Breast epithelium (tissue), 4 donors: ENCODE data around the gene TJP1. TPM values are rescaled to one million over a fixed set of nuclear protein-coding genes. Genes with fewer than 3 reads are reported as not detected.
"Not testable (repeated sequence)": the region's sequence is repeated elsewhere in the genome, so short reads cannot be mapped to it uniquely, and the experiment has no call there.

ENCODE experiments used
- DNase-seq, 2 donors: peaks; one replicate each; pipeline ENCODE4 v3.0.0-alpha.2; 2019; ENCODE audit warnings: low spot score in 2 of 2
- H3K27ac ChIP-seq, 2 donors: fragments of 200-600 bp; sonication (generic) in 1 of 2; one replicate each; pipeline ENCODE4 v1.5.1; 2016 to 2019; ENCODE audit warnings: mild to moderate bottlenecking in 1 of 2
- H3K27me3 ChIP-seq, 2 donors: fragments of 200-600 bp; sonication (generic) in 1 of 2; one replicate each; pipeline versions ENCODE4 v1.5.1 to v1.6.0; 2017 to 2019; ENCODE audit warnings: control low read depth in 1 of 2, mild to moderate bottlenecking in 1 of 2
- H3K36me3 ChIP-seq: fragments of 200-600 bp; one replicate; pipeline ENCODE4 v1.5.1; 2019
- H3K4me1 ChIP-seq, 2 donors: fragments of 200-600 bp; sonication (generic); one replicate each; pipeline ENCODE4 v1.5.1; 2016 to 2019; ENCODE audit warnings: control low read depth in 1 of 2
- H3K4me3 ChIP-seq, 3 donors: fragments of 200-600 bp; sonication (generic); 1 replicate in 2 of 3; 2 replicates in 1 of 3; pipeline ENCODE4 v1.5.1; 2016 to 2019; ENCODE audit warnings: mild to moderate bottlenecking in 3 of 3, moderate library complexity in 2 of 3
- H3K9me3 ChIP-seq, 2 donors: fragments of 200-600 bp; sonication (generic) in 1 of 2; one replicate each; pipeline ENCODE4 v1.5.1; 2016 to 2019; ENCODE audit warnings: control low read depth in 1 of 2
- POLR2A ChIP-seq: fragments of 450-650 bp; IDR thresholded peaks from one replicate; pipeline ENCODE4 v1.6.1; 2016; ENCODE audit warnings: antibody characterized with exemption, mild to moderate bottlenecking, moderate library complexity
- POLR2AphosphoS5 ChIP-seq, 3 donors: sonication (generic); formaldehyde crosslinking; IDR thresholded peaks; one replicate each; pipeline ENCODE4 v1.6.1; 2017; ENCODE audit warnings: antibody characterized with exemption in 3 of 3
- intact Hi-C: fragments of 100-400 bp; cut with DNase I; formaldehyde crosslinking; loops from one replicate; pipeline ENCODE4 v1.15.1; 2023; ENCODE audit warnings: low total_unique reads
- total RNA-seq, 3 donors: library from RNA; depleted of rRNA; stranded (reverse); fragments of >200 nt; gene quantifications; one replicate each; pipeline ENCODE4 v1.1.0, GENCODE V29; 2016
- TF ChIP-seq, protein P1 (sequence below), 3 donors: fragments of 450-650 bp; IDR thresholded peaks; one replicate each; pipeline ENCODE4 v1.5.1; 2016 to 2017; ENCODE audit warnings: antibody characterized with exemption in 3 of 3, mild to moderate bottlenecking in 3 of 3, moderate library complexity in 3 of 3

The TJP1 gene
- total RNA-seq, 3 donors from 2014 or later: 92.8 to 101 (median 97.2) TPM

DNA sequence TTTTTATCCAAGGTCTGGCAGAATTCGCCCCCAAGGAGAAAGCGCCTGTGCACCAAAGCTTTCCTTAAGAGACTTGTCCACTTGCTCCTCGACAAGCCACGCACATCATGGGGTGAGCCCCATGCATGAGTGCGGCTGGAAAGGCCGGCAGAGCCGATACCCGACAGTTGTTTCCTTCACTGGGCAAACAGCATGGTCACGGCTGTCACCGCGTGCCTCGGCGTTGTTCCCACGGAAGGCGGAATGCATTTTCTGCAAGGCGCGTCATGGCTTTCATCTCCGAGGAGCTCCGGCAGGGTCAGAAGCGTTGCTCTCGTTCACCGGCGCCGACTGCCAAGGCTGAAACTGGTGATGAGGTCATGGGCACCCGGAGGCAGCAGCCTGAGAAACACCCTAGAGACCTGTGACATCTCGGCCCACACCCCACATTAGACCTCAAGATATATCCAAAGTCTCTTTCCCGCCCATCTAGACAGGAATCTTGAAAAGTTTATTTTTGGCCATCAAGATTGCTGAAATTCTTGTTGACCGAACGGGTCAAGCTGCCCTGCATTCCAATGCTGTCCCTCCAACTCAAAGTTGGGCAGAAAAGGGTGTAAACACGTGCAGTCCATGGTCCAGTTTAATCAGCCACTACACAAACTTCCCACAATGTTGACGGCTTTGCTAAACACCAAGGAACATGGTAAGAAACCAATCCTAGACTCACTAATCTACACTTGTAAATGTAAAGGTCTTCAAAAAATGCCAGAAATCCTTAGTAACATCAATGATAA is 604 bp upstream of the TJP1 start:
- intact Hi-C loops: no loop called here

DNA sequence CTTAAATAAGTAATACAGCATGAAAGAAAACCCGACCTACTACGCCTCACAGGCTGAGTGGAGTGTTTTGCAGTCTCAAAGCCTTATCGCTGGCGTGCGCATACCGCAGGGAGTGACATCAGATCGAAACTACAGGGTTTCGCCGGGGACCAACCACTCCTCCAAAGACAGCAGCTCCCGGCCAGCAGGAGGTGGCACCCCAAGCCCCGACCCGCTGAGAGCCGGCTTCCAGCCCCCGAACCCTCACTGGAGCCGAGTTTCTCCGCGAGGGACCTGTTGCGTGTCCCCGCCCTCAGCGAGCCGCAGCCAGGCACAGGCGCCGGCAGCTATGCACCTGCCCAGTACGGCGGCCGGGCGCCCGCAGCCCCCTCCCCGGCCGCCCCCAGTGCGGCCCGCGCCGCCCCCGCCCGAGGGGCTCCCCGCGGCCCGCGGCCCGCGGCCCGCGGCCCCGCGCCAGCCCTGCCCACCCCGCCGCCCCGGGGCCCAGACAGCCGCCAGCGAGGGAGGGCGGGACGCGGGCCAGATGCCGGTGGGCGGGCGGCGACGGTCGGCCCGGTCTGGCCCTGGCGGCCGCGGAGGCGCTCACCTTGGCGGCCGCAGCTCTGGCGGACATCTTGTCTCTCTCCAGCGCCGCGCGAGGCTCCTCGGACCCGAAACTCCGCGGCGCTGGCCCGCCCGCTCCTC is 710 bp downstream of the TJP1 start:
- Histone ChIP-seq H3K4me1 (no peaks in the 10 kb centered on the region), H3K27me3 (no peaks in the 10 kb centered on the region), H3K9me3 (no peaks in the 10 kb centered on the region), H3K4me3 (peak overlapping the region; percentile 75 to 86 (median 83)), H3K27ac (peak overlapping the region; percentile 95 to 97), H3K36me3 (no peaks in the 10 kb centered on the region)
- TF ChIP-seq, protein P1, sequence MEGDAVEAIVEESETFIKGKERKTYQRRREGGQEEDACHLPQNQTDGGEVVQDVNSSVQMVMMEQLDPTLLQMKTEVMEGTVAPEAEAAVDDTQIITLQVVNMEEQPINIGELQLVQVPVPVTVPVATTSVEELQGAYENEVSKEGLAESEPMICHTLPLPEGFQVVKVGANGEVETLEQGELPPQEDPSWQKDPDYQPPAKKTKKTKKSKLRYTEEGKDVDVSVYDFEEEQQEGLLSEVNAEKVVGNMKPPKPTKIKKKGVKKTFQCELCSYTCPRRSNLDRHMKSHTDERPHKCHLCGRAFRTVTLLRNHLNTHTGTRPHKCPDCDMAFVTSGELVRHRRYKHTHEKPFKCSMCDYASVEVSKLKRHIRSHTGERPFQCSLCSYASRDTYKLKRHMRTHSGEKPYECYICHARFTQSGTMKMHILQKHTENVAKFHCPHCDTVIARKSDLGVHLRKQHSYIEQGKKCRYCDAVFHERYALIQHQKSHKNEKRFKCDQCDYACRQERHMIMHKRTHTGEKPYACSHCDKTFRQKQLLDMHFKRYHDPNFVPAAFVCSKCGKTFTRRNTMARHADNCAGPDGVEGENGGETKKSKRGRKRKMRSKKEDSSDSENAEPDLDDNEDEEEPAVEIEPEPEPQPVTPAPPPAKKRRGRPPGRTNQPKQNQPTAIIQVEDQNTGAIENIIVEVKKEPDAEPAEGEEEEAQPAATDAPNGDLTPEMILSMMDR (IDR thresholded peaks at IDR 0.05): no peak
- TF ChIP-seq POLR2A (peak; percentile 18), POLR2AphosphoS5 (IDR thresholded peaks at IDR 0.05) (peak in 2 of 3 donors; percentile 45 to 63)
- intact Hi-C loops: no loop called here
- peak; percentile 69 to 70 for DNase-seq

More for the DNA sequence above, 604 bp upstream of the TJP1 start:
- peak; percentile 59 to 71 for DNase-seq
- no peaks in the 10 kb centered on the region for H3K9me3 ChIP-seq
- no peaks in the 10 kb centered on the region for H3K4me1 ChIP-seq
- no peaks in the 10 kb centered on the region for H3K36me3 ChIP-seq
- TF ChIP-seq POLR2A (no peak), POLR2AphosphoS5 (IDR thresholded peaks at IDR 0.05) (peak in 1 of 3 donors; percentile 36)
- H3K4me3 ChIP-seq: peak overlapping the region; percentile 75 to 86 (median 83)
- H3K27ac ChIP-seq: peak overlapping the region; percentile 95 to 97
- H3K27me3 ChIP-seq: no peaks in the 10 kb centered on the region

DNA sequence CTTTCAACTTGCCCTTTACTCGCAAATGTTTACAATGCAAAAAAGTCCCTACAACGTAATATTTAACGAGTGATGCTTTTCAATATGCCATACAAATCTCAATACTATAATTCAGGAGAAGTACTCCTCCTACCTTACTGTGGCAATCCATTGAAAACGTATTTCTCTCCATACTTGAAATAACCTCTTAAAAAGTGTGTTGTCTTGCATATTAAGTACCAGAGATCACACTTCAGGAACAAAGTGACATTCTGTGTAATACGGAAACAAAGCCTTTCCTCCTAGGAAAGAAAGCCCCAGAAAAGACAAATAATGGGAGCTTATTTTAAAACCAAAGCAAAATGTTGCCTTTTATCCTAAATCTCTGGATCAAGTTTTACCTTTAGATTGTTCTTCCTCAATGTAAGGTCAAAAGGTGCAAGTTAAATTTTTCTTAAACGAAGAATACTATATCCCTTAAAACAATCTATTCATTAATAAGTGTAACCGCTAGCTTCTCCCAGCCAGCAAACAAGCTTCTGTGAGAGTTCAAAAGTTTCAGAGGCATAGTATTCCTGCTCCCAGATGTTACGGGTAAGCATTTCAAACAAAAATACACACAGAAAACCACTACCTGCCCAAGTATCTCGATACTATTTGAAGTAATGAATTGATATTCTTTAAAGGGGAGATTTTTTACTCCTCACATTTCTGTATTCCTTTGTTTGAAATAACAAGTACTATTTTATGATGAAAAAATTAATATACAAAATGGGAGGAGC is 1.7 kb downstream of the TJP1 start:
- peak overlapping the region; percentile 41 to 95 for H3K27ac ChIP-seq
- TF ChIP-seq, protein P1 (IDR thresholded peaks at IDR 0.05): no peak
- no peak for TF ChIP-seq POLR2AphosphoS5 (IDR thresholded peaks at IDR 0.05)
- TF ChIP-seq POLR2A: no peak
- H3K36me3 ChIP-seq: no peaks in the 10 kb centered on the region
- H3K4me3 ChIP-seq: peak overlapping the region; percentile 75 to 86 (median 83)
- no peaks in the 10 kb centered on the region for H3K4me1 ChIP-seq
- no peaks in the 10 kb centered on the region for H3K9me3 ChIP-seq
- intact Hi-C loops: no loop called here
- no peak for DNase-seq
- H3K27me3 ChIP-seq: no peaks in the 10 kb centered on the region

DNA sequence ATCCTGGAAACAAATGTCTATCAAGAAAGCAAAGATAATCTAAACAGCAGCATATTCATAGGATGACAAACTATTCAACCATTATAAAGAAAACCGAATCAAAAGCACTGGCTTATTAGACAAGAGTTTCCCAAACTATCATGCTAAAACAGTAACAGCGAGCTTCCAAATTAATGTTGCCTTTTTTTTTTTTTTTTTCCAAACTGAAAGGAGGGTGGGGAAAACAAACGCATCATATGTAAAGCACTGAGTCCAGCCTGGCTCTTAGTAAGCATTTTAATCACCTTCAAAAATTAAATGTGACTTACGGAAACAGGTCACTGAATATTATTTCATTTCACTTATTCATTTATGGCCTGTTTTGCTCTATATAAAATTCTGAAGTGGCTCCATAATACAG is 2.3 kb downstream of the TJP1 start:
- Histone ChIP-seq H3K27ac (no peak overlapping the region), H3K36me3 (no peaks in the 10 kb centered on the region), H3K9me3 (no peaks in the 10 kb centered on the region), H3K27me3 (no peaks in the 10 kb centered on the region), H3K4me1 (no peaks in the 10 kb centered on the region), H3K4me3 (peak overlapping the region; percentile 75 to 86 (median 83))
- no peak for DNase-seq
- TF ChIP-seq POLR2AphosphoS5 (IDR thresholded peaks at IDR 0.05): no peak
- TF ChIP-seq, protein P1 (IDR thresholded peaks at IDR 0.05): no peak
- TF ChIP-seq POLR2A: no peak
- intact Hi-C loops: no loop called here

DNA sequence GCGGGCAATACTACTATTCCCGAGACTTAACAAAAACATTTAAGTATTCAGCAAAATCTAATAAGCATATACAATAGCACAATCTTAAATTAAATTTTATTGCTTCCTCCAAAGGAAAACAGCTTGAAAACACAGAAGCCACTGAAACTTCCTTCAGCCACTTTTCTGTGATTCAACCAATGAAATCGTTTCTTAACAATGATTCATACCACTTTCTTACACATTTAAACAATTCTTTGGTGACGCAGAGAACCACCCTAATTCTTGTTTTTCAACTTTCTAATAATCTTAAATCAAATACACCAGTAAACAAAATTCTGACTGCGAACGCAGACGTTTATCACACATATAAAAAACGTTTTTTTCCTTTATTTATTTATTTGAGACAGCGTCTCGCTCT is 4.1 kb downstream of the TJP1 start:
- Histone ChIP-seq H3K9me3 (no peaks in the 10 kb centered on the region), H3K4me1 (no peaks in the 10 kb centered on the region), H3K27ac (no peak overlapping the region), H3K27me3 (no peaks in the 10 kb centered on the region), H3K4me3 (no peak overlapping the region), H3K36me3 (no peaks in the 10 kb centered on the region)
- intact Hi-C loops: no loop called here
- TF ChIP-seq POLR2A (no peak), POLR2AphosphoS5 (IDR thresholded peaks at IDR 0.05) (no peak)
- TF ChIP-seq, protein P1 (IDR thresholded peaks at IDR 0.05): no peak
- no peak for DNase-seq

DNA sequence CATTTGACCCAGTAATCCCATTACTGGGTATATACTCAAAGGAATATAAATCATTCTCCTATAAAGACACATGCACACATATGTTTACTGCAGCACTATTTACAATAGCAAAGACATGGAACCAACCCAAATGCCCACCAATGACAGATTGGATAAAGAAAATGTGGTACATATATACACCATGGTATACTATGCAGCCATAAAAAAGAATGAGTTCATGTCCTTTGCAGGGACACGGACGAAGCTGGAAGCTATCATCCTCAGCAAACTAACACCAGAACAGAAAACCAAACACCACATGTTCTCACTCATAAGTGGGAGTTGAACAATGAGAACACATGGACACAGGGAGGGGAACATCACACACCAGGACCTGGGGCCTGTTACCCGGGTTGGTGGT is 4.8 kb downstream of the TJP1 start:
- H3K4me3 ChIP-seq, DNase-seq, H3K27me3 ChIP-seq, H3K4me1 ChIP-seq, H3K36me3 ChIP-seq, H3K27ac ChIP-seq, H3K9me3 ChIP-seq, intact Hi-C loops: not testable (repeated sequence)
